ENCODE results near the gene HSP90AA1.

HSP90AA1 gene

GRCh38 chr14:102040153-102040552, 46.7 kb downstream of the HSP90AA1 start:
- H3K9me2 ChIP-seq (replicated peaks; ENCODE audit: control insufficient read depth, low read length) = no peaks in the 10 kb centered on the region
- H3K27ac ChIP-seq (ENCODE audit: low read depth, low read length) = no peak overlapping the region
- no peaks in the 10 kb centered on the region for H3F3A ChIP-seq (ENCODE audit: control insufficient read depth, insufficient read depth)
- no peaks in the 10 kb centered on the region for H4K20me1 ChIP-seq (ENCODE audit: control insufficient read depth, insufficient read depth, low read depth, low read length)
- H3K4me3 ChIP-seq (ENCODE audit: low read length) = no peak overlapping the region
- no peaks in the 10 kb centered on the region for H3K9me3 ChIP-seq (ENCODE audit: control insufficient read depth, insufficient read depth, low read length)
- no peaks in the 10 kb centered on the region for H3K27me3 ChIP-seq (ENCODE audit: control insufficient read depth, low read length)
- H3K4me1 ChIP-seq (ENCODE audit: control insufficient read depth, low read length) = no peaks in the 10 kb centered on the region
- no peak overlapping the region for H3K4me2 ChIP-seq (ENCODE audit: low read length)
- TF ChIP-seq EZH2phosphoT487 (IDR thresholded peaks at IDR 0.05; ENCODE audit: borderline replicate concordance, low read length) = no peak
- TF ChIP-seq CTCF (IDR thresholded peaks at IDR 0.05; ENCODE audit: low read depth, low read length, poor library complexity, severe bottlenecking) = no peak
- H3K36me3 ChIP-seq (ENCODE audit: control insufficient read depth, low read length) = peaks cover 90% of the 10 kb centered on the region
- H3K79me2 ChIP-seq (ENCODE audit: control insufficient read depth, low read length) = no peaks in the 10 kb centered on the region

- no peaks in the 10 kb centered on the region for H3K9me2 ChIP-seq (replicated peaks; ENCODE audit: control insufficient read depth, low read length)
- H3K79me2 ChIP-seq (ENCODE audit: control insufficient read depth, low read length) = no peaks in the 10 kb centered on the region
- no peaks in the 10 kb centered on the region for H4K20me1 ChIP-seq (ENCODE audit: control insufficient read depth, insufficient read depth, low read depth, low read length)
- no peaks in the 10 kb centered on the region for H3K27me3 ChIP-seq (ENCODE audit: control insufficient read depth, low read length)
- H3K36me3 ChIP-seq (ENCODE audit: control insufficient read depth, low read length) = peaks cover 89% of the 10 kb centered on the region
- H3K4me2 ChIP-seq (ENCODE audit: low read length) = no peak overlapping the region
- no peak overlapping the region for H3K27ac ChIP-seq (ENCODE audit: low read depth, low read length)
- H3K4me1 ChIP-seq (ENCODE audit: control insufficient read depth, low read length) = no peaks in the 10 kb centered on the region
- no peaks in the 10 kb centered on the region for H3K9me3 ChIP-seq (ENCODE audit: control insufficient read depth, insufficient read depth, low read length)
- no peaks in the 10 kb centered on the region for H3F3A ChIP-seq (ENCODE audit: control insufficient read depth, insufficient read depth)
- TF ChIP-seq EZH2phosphoT487 (IDR thresholded peaks at IDR 0.05; ENCODE audit: borderline replicate concordance, low read length) (no peak), CTCF (IDR thresholded peaks at IDR 0.05; ENCODE audit: low read depth, low read length, poor library complexity, severe bottlenecking) (no peak)
- H3K4me3 ChIP-seq (ENCODE audit: low read length) = no peak overlapping the region
These were observed 47.7 kb downstream of the HSP90AA1 start for GRCh38 chr14:102039157-102039556.

GRCh38 chr14:102037686-102038085, 49.2 kb downstream of the HSP90AA1 start:
- H3K4me3 ChIP-seq (ENCODE audit: low read length) = no peak overlapping the region
- no peaks in the 10 kb centered on the region for H3K4me1 ChIP-seq (ENCODE audit: control insufficient read depth, low read length)
- H3K36me3 ChIP-seq (ENCODE audit: control insufficient read depth, low read length) = peaks cover 91% of the 10 kb centered on the region
- TF ChIP-seq EZH2phosphoT487 (IDR thresholded peaks at IDR 0.05; ENCODE audit: borderline replicate concordance, low read length) (no peak), CTCF (IDR thresholded peaks at IDR 0.05; ENCODE audit: low read depth, low read length, poor library complexity, severe bottlenecking) (no peak)
- no peak overlapping the region for H3K27ac ChIP-seq (ENCODE audit: low read depth, low read length)
- H3F3A ChIP-seq (ENCODE audit: control insufficient read depth, insufficient read depth) = no peaks in the 10 kb centered on the region
- H3K9me2 ChIP-seq (replicated peaks; ENCODE audit: control insufficient read depth, low read length) = no peaks in the 10 kb centered on the region
- no peaks in the 10 kb centered on the region for H3K79me2 ChIP-seq (ENCODE audit: control insufficient read depth, low read length)
- H4K20me1 ChIP-seq (ENCODE audit: control insufficient read depth, insufficient read depth, low read depth, low read length) = no peaks in the 10 kb centered on the region
- no peaks in the 10 kb centered on the region for H3K27me3 ChIP-seq (ENCODE audit: control insufficient read depth, low read length)
- no peak overlapping the region for H3K4me2 ChIP-seq (ENCODE audit: low read length)
- no peaks in the 10 kb centered on the region for H3K9me3 ChIP-seq (ENCODE audit: control insufficient read depth, insufficient read depth, low read length)

GRCh38 chr14:102035914-102036313, 50.9 kb downstream of the HSP90AA1 start:
- H4K20me1 ChIP-seq (ENCODE audit: control insufficient read depth, insufficient read depth, low read depth, low read length) = no peaks in the 10 kb centered on the region
- no peak overlapping the region for H3K27ac ChIP-seq (ENCODE audit: low read depth, low read length)
- TF ChIP-seq CTCF (IDR thresholded peaks at IDR 0.05; ENCODE audit: low read depth, low read length, poor library complexity, severe bottlenecking) (no peak), EZH2phosphoT487 (IDR thresholded peaks at IDR 0.05; ENCODE audit: borderline replicate concordance, low read length) (no peak)
- peaks cover 87% of the 10 kb centered on the region for H3K36me3 ChIP-seq (ENCODE audit: control insufficient read depth, low read length)
- no peaks in the 10 kb centered on the region for H3K9me2 ChIP-seq (replicated peaks; ENCODE audit: control insufficient read depth, low read length)
- H3K4me1 ChIP-seq (ENCODE audit: control insufficient read depth, low read length) = no peaks in the 10 kb centered on the region
- H3K4me2 ChIP-seq (ENCODE audit: low read length) = no peak overlapping the region
- H3K79me2 ChIP-seq (ENCODE audit: control insufficient read depth, low read length) = no peaks in the 10 kb centered on the region
- H3K9me3 ChIP-seq (ENCODE audit: control insufficient read depth, insufficient read depth, low read length) = no peaks in the 10 kb centered on the region
- H3F3A ChIP-seq (ENCODE audit: control insufficient read depth, insufficient read depth) = no peaks in the 10 kb centered on the region
- no peaks in the 10 kb centered on the region for H3K27me3 ChIP-seq (ENCODE audit: control insufficient read depth, low read length)
- no peak overlapping the region for H3K4me3 ChIP-seq (ENCODE audit: low read length)
